HG03521 (cell line): ENCODE data around the gene HMG20A.

ENCODE experiments used
- ATAC-seq: cut with Tn5 transposase; IDR thresholded peaks from one replicate; pipeline ENCODE4 v1.9.1; 2021; ENCODE audit warnings: mild to moderate bottlenecking, moderate library complexity; ENCODE audit not compliant: unreplicated experiment

HMG20A gene

DNA sequence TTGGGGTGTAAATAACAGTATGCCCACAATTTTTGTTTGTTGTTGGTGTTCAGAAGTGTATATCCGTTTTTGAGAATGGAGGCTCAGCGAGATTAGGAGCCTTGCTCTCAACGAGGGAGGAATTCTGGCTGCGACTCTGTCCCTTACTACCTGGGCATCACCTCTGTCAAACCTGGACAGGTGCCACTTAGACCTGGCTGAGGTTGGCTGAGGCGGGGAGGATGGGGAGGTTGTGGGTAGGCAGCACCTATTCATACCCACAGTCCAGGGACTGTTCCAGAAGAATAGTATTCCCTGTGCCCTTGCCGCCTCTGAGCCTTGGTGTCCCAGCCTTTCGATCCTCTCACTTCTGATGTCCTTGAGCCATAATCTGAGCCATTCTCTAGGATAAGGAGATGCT is 112.2 kb downstream of the HMG20A start:
- ATAC-seq, result no peak

- no peak for ATAC-seq
Observed at GRCh38 chr15:77533578-77534430, 113.1 kb downstream of the HMG20A start.
